Right atrium auricular region (tissue), 2 donors: Measurements from ENCODE around the gene KIF16B. TPM values are rescaled to one million over a fixed set of nuclear protein-coding genes. Genes with fewer than 3 reads are reported as not detected.

Source experiments
- DNase-seq: peaks from one replicate; pipeline ENCODE4 v3.0.0-alpha.2; 2019; ENCODE audit warnings: low spot score
- H3K27ac ChIP-seq, 2 donors: fragments of 200-600 bp; sonication (generic); 1 replicate in 1 of 2; 2 replicates in 1 of 2; pipeline ENCODE4 v1.5.1; 2016 to 2019
- H3K27me3 ChIP-seq, 2 donors: fragments of 200-600 bp; sonication (generic); one replicate each; pipeline versions ENCODE4 v1.5.1 to v1.6.0; 2017 to 2019
- H3K36me3 ChIP-seq: fragments of 200-600 bp; sonication (generic); one replicate; pipeline ENCODE4 v1.5.1; 2016
- H3K4me1 ChIP-seq, 2 donors: fragments of 200-600 bp; sonication (generic); one replicate each; pipeline versions ENCODE4 v1.5.1 to v1.6.0; 2017 to 2019
- H3K4me3 ChIP-seq, 2 donors: fragments of 200-600 bp; sonication (generic); 1 replicate in 1 of 2; 2 replicates in 1 of 2; pipeline ENCODE4 v1.5.1; 2017 to 2019; ENCODE audit warnings: mild to moderate bottlenecking in 1 of 2, moderate library complexity in 1 of 2
- H3K9me3 ChIP-seq, 2 donors: fragments of 200-600 bp; sonication (generic); one replicate each; pipeline ENCODE4 v1.5.1; 2019
- CTCF ChIP-seq, 2 donors: fragments of 200-600 bp; sonication (generic); IDR thresholded peaks; one replicate each; pipeline ENCODE4 v1.5.1; 2019; ENCODE audit warnings: antibody characterized with exemption in 2 of 2
- total RNA-seq, 2 donors: library from RNA; depleted of rRNA; stranded (reverse); fragments of >200 nt; gene quantifications; one replicate each; pipeline ENCODE4 v1.1.0, GENCODE V29; 2016

Gene KIF16B
- total RNA-seq, 2 donors from 2014 or later, result 11.2 to 23.0 TPM

DNA sequence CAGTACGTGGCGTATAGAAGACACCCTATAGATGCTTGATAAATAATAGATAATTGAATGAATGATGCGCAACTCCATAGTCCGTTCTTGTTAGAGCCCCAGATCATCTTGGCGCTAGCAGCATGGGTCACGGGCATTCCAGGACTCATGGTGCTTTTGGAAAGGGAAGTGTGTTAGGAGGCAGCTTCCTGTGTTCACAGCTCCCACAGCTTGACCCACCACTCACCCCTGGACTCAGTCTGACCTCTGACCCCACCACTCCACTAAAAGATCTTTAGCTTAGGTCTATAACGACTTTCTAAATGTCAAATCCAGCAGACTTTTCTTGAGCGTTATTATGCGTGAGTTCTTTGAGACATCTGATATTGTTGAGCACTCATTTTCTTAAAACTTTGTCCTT is 35.8 kb upstream of the KIF16B start:
- Histone ChIP-seq H3K27me3 (no peaks in the 10 kb centered on the region), H3K36me3 (no peaks in the 10 kb centered on the region), H3K9me3 (no peaks in the 10 kb centered on the region), H3K4me3 (no peak overlapping the region), H3K27ac (no peak overlapping the region), H3K4me1 (peaks cover 0 to 19% of the 10 kb centered on the region in 2 donors)
- no peak for DNase-seq
- TF ChIP-seq CTCF (IDR thresholded peaks at IDR 0.05), result no peak

GRCh38 chr20:16608277-16608650 is 35.0 kb upstream of the KIF16B start:
- Histone ChIP-seq H3K27ac (no peak overlapping the region), H3K4me1 (peaks cover 0 to 19% of the 10 kb centered on the region in 2 donors), H3K27me3 (no peaks in the 10 kb centered on the region), H3K4me3 (no peak overlapping the region), H3K9me3 (no peaks in the 10 kb centered on the region), H3K36me3 (no peaks in the 10 kb centered on the region)
- TF ChIP-seq CTCF (IDR thresholded peaks at IDR 0.05), result no peak
- no peak for DNase-seq

- DNase-seq, result no peak
- peaks cover 0 to 19% of the 10 kb centered on the region in 2 donors for H3K4me1 ChIP-seq
- no peaks in the 10 kb centered on the region for H3K27me3 ChIP-seq
- no peak overlapping the region for H3K4me3 ChIP-seq
- H3K9me3 ChIP-seq, result no peaks in the 10 kb centered on the region
- no peak for TF ChIP-seq CTCF (IDR thresholded peaks at IDR 0.05)
- H3K27ac ChIP-seq, result no peak overlapping the region
- H3K36me3 ChIP-seq, result no peaks in the 10 kb centered on the region
Measured at GRCh38 chr20:16607364-16608276, 34.4 kb upstream of the KIF16B start.

- H3K4me3 ChIP-seq, result no peak overlapping the region
- DNase-seq, result no peak
- H3K36me3 ChIP-seq, result no peaks in the 10 kb centered on the region
- H3K9me3 ChIP-seq, result no peaks in the 10 kb centered on the region
- H3K27ac ChIP-seq, result no peak overlapping the region
- no peaks in the 10 kb centered on the region for H3K27me3 ChIP-seq
- no peak for TF ChIP-seq CTCF (IDR thresholded peaks at IDR 0.05)
- peaks cover 0 to 19% of the 10 kb centered on the region in 2 donors for H3K4me1 ChIP-seq
Measured at GRCh38 chr20:16606468-16607070, 33.3 kb upstream of the KIF16B start.

- H3K27ac ChIP-seq, result no peak overlapping the region
- TF ChIP-seq CTCF (IDR thresholded peaks at IDR 0.05), result no peak
- no peak for DNase-seq
- H3K27me3 ChIP-seq, result no peaks in the 10 kb centered on the region
- H3K9me3 ChIP-seq, result no peaks in the 10 kb centered on the region
- H3K36me3 ChIP-seq, result no peaks in the 10 kb centered on the region
- H3K4me3 ChIP-seq, result no peak overlapping the region
- no peaks in the 10 kb centered on the region for H3K4me1 ChIP-seq
Measured at GRCh38 chr20:16601047-16601446, 27.8 kb upstream of the KIF16B start.
